Lung (tissue), 12 donors: ENCODE measurements around the gene EGFR. TPM values are rescaled to one million over a fixed set of nuclear protein-coding genes. Genes with fewer than 3 reads are reported as not detected.

Experiments used
- ATAC-seq: fragments of 200-7000 bp; cut with Tn5 transposase; one replicate; pipeline ENCODE4 v1.9.1; 2020; ENCODE audit warnings: moderate number of reproducible peaks; ENCODE audit not compliant: insufficient read depth, low FRiP score
- DNase-seq, 3 donors: peaks; one replicate each; pipeline ENCODE4 v3.0.0-alpha.2; 2013 to 2017
- H3K27ac ChIP-seq, 2 donors: one replicate each; pipeline ENCODE4 v1.5.1; 2013; ENCODE audit warnings: mild to moderate bottlenecking in 2 of 2, moderate library complexity in 2 of 2, control low read depth in 1 of 2, inconsistent platforms in 1 of 2, low read depth in 1 of 2, low read length in 1 of 2
- H3K27me3 ChIP-seq, 3 donors: one replicate each; pipeline ENCODE4 v1.5.1; 2013; ENCODE audit warnings: low read length in 2 of 3; ENCODE audit not compliant: control insufficient read depth in 3 of 3, insufficient read depth in 3 of 3
- H3K36me3 ChIP-seq, 4 donors: one replicate each; pipeline ENCODE4 v1.5.1; 2013; ENCODE audit warnings: low read length in 4 of 4, mild to moderate bottlenecking in 1 of 4, moderate library complexity in 1 of 4; ENCODE audit not compliant: control insufficient read depth in 4 of 4, insufficient read depth in 4 of 4
- H3K4me1 ChIP-seq, 5 donors: one replicate each; pipeline ENCODE4 v1.5.1; 2013; ENCODE audit warnings: low read length in 5 of 5, mild to moderate bottlenecking in 2 of 5, moderate library complexity in 1 of 5; ENCODE audit not compliant: control insufficient read depth in 5 of 5, insufficient read depth in 5 of 5
- H3K4me3 ChIP-seq: one replicate; pipeline ENCODE4 v1.5.1; 2013; ENCODE audit warnings: mild to moderate bottlenecking, control low read depth, moderate library complexity
- H3K9ac ChIP-seq, 2 donors: one replicate each; pipeline ENCODE4 v1.5.1; 2013; ENCODE audit warnings: low read length in 2 of 2, control low read depth in 1 of 2; ENCODE audit not compliant: insufficient read depth in 1 of 2
- H3K9me3 ChIP-seq, 4 donors: one replicate each; pipeline ENCODE4 v1.5.1; 2013; ENCODE audit warnings: low read length in 3 of 4, mild to moderate bottlenecking in 1 of 4, moderate library complexity in 1 of 4; ENCODE audit not compliant: control insufficient read depth in 4 of 4, insufficient read depth in 3 of 4
- WGBS, 2 donors: extraction: QIAGEN DNeasy Blood & Tissue Kit; methylation state at CpG; one replicate each; pipeline ENCODE4 v1.1.7; 2013; 5-methylcytosine and 5-hydroxymethylcytosine counted together
- polyA plus RNA-seq, 2 donors: library from polyadenylated mRNA; stranded (reverse); fragments of 200-250 nt; gene quantifications; one replicate each; pipeline ENCODE4 v1.2.1, GENCODE V29; 2013
- total RNA-seq, 2 donors: library from RNA; depleted of rRNA in 1 of 2; stranded (reverse); fragments of >200 nt in 1 of 2; gene quantifications; one replicate each; pipeline ENCODE4 v1.2.1, GENCODE V29; 2014 to 2021
- TF ChIP-seq, protein P1 (sequence below): IDR thresholded peaks from 2 replicates; pipeline ENCODE4 v1.5.1; 2012; ENCODE audit warnings: mild to moderate bottlenecking; ENCODE audit errors: control extremely low read depth, extremely low read depth
- donor health status: control.
- donor health status: control.
- donor health status: Bipolar disorder and iron deficiency.
- donor health status: healthy.
- donor health status: DM: yes; HTN: yes; CAD: no.

Gene EGFR
- total and polyA plus RNA-seq, 4 donors = 11.6 to 78.7 (median 37.1) TPM

DNA sequence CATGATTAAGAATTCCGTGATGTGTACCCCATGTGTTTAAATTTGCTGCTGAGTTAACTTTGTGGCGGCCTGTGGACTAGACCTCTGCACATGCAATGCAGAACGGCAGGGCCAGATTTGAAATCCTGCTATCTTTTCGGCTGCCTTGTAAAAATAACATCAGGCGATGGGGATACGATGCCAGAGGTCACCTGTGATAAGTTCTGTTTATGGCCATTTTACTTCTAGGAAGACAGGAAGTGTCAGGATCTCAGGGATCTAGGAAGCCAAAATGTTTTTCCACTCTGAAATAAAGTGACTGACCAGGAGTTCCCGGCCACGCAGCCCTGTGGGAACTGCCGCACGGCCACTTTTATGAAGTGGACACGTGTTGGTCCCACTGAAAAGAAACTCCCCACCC is 77.5 kb downstream of the EGFR start:
- Histone ChIP-seq H3K27ac (no peak overlapping the region), H3K9me3 (no peaks in the 10 kb centered on the region), H3K36me3 (no peaks in the 10 kb centered on the region), H3K27me3 (no peaks in the 10 kb centered on the region), H3K9ac (no peak overlapping the region), H3K4me3 (no peak overlapping the region), H3K4me1 (peaks cover 3 to 74% (median 52%) of the 10 kb centered on the region in 5 donors)
- DNase-seq = no peak
- TF ChIP-seq, protein P1, sequence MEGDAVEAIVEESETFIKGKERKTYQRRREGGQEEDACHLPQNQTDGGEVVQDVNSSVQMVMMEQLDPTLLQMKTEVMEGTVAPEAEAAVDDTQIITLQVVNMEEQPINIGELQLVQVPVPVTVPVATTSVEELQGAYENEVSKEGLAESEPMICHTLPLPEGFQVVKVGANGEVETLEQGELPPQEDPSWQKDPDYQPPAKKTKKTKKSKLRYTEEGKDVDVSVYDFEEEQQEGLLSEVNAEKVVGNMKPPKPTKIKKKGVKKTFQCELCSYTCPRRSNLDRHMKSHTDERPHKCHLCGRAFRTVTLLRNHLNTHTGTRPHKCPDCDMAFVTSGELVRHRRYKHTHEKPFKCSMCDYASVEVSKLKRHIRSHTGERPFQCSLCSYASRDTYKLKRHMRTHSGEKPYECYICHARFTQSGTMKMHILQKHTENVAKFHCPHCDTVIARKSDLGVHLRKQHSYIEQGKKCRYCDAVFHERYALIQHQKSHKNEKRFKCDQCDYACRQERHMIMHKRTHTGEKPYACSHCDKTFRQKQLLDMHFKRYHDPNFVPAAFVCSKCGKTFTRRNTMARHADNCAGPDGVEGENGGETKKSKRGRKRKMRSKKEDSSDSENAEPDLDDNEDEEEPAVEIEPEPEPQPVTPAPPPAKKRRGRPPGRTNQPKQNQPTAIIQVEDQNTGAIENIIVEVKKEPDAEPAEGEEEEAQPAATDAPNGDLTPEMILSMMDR = no peak
- WGBS, 2 donors = 90% methylated on average over 11 of the region's 11 CpGs
- ATAC-seq = no peak

DNA sequence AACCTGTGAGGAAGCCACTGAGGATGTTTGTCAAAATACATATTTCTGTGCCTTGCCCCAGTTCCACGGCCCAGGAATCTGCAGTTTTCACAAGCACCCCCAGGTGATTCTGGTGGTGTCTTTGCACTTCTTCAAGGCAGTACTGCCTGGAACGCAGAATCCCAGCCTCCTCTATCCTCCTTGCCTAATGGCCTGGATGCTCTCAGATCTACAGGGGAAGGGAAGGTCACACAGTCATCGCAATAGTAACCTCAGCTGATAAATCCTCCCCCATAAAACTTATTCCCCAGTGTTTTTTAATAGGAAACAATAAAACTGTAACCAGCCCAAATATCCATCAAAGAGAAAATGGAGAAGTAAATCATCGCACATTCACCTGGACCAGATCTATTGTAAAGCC is 78.3 kb downstream of the EGFR start:
- Histone ChIP-seq H3K27me3 (no peaks in the 10 kb centered on the region), H3K27ac (no peak overlapping the region), H3K9ac (no peak overlapping the region), H3K36me3 (no peaks in the 10 kb centered on the region), H3K4me3 (no peak overlapping the region), H3K9me3 (no peaks in the 10 kb centered on the region), H3K4me1 (peaks cover 3 to 74% (median 52%) of the 10 kb centered on the region in 5 donors)
- ATAC-seq (no peak), DNase-seq (no peak)
- TF ChIP-seq, protein P1 = no peak
- WGBS, 2 donors = 92 to 93% methylated on average over 4 of the region's 4 CpGs

DNA sequence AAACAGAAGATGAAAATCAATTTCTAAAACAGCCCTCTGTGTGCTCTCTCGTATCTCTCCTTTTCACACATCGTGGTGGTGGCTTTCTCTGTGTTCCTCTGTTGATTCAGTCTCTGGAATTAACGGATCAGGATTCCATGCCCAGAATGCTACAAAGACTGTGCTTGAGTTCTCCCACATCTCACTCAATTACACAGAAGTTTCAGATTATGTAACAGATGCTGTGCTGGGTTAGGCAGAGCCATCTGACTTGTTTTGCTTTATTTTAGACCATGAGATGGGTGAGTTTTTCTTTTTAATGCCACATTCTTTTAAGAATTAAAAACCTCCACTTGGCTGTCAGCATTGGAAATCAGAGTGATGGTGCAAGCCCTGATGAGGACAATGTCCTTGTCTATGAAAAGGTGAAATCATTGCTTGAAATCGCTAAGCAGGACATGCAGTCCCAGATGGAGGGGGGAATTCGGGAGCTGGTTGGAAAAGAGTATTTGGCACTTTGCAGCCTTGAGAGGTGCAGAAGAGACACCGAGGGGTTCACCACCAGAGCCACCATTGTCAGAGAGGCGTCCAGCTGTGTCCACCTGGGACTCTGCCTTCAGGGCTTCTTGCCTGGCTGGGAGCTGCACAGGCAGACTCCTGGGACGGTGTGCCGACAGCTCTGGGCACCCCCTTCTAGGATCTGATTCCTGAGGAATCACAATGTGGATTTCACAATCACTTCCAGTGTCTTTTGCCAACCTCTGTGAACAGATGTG is 80.4 kb downstream of the EGFR start:
- no peak overlapping the region for H3K27ac ChIP-seq
- no peaks in the 10 kb centered on the region for H3K9me3 ChIP-seq
- 71 to 72% methylated on average over 9 of the region's 9 CpGs for WGBS, 2 donors
- no peak overlapping the region for H3K9ac ChIP-seq
- H3K27me3 ChIP-seq = no peaks in the 10 kb centered on the region
- H3K4me3 ChIP-seq = no peak overlapping the region
- H3K36me3 ChIP-seq = no peaks in the 10 kb centered on the region
- peaks cover 0 to 63% (median 34%) of the 10 kb centered on the region in 5 donors for H3K4me1 ChIP-seq
- DNase-seq (peak; percentile 46 to 88 (median 85)), ATAC-seq (no peak)
- TF ChIP-seq, protein P1 = no peak
